Bronchial epithelial cell (primary cell): ENCODE results near the gene IL17REL. TPM values are rescaled to one million over a fixed set of nuclear protein-coding genes. Genes with fewer than 3 reads are reported as not detected.

Experiments used
- DNase-seq: peaks from one replicate; pipeline ENCODE4 v3.0.0-alpha.2; 2010; ENCODE audit warnings: low read depth
- FAIRE-seq: peaks from 2 replicates; lab custom pipeline; 2011; peaks lifted over from hg19 to GRCh38; lab: Jason Lieb, UNC
- H3K27me3 ChIP-seq: 2 replicates; pipeline ENCODE4 v1.5.1; 2011; ENCODE audit warnings: low read length; ENCODE audit not compliant: control insufficient read depth, insufficient read depth
- H3K36me3 ChIP-seq: 2 replicates; pipeline ENCODE4 v1.5.1; 2011; ENCODE audit warnings: low read length; ENCODE audit not compliant: control insufficient read depth, insufficient read depth
- H3K4me3 ChIP-seq: 2 replicates; pipeline ENCODE4 v1.5.1; 2011; ENCODE audit warnings: mild to moderate bottlenecking, low read depth, low read length, control low read depth
- CTCF ChIP-seq: IDR thresholded peaks from 2 replicates; pipeline ENCODE4 v1.5.1; 2011; ENCODE audit warnings: mild to moderate bottlenecking, moderate library complexity, low read length, control low read depth, inconsistent platforms; ENCODE audit not compliant: insufficient read depth, severe bottlenecking
- total RNA-seq: library from RNA; depleted of rRNA; stranded (reverse); fragments of >200 nt; gene quantifications from 2 replicates; pipeline ENCODE4 v1.2.1, GENCODE V29; 2014

IL17REL gene
- total RNA-seq, 1 donor from 2014 or later, result not detected

- DNase-seq (no peak), FAIRE-seq (no peak)
- Histone ChIP-seq H3K4me3 (no peak overlapping the region), H3K27me3 (no peaks in the 10 kb centered on the region), H3K36me3 (no peaks in the 10 kb centered on the region)
- no peak for TF ChIP-seq CTCF
Measured at GRCh38 chr22:49977578-49977977, 35.0 kb downstream of the IL17REL start.

GRCh38 chr22:49976439-49977175 is 36.0 kb downstream of the IL17REL start:
- FAIRE-seq, result no peak
- Histone ChIP-seq H3K36me3 (no peaks in the 10 kb centered on the region), H3K4me3 (no peak overlapping the region), H3K27me3 (no peaks in the 10 kb centered on the region)
- no peak for TF ChIP-seq CTCF
- DNase-seq, result no peak

GRCh38 chr22:49975543-49976389 is 36.8 kb downstream of the IL17REL start:
- TF ChIP-seq CTCF, result no peak
- H3K27me3 ChIP-seq, result no peaks in the 10 kb centered on the region
- DNase-seq (no peak), FAIRE-seq (no peak)
- no peaks in the 10 kb centered on the region for H3K36me3 ChIP-seq
- H3K4me3 ChIP-seq, result no peak overlapping the region

GRCh38 chr22:49973018-49973961 is 39.3 kb downstream of the IL17REL start:
- no peak for FAIRE-seq

More at GRCh38 chr22:49973018-49973961, 39.3 kb downstream of the IL17REL start:
- no peaks in the 10 kb centered on the region for H3K36me3 ChIP-seq
- no peaks in the 10 kb centered on the region for H3K27me3 ChIP-seq
- no peak overlapping the region for H3K4me3 ChIP-seq
- no peak for DNase-seq
- TF ChIP-seq CTCF, result no peak
